Liver (tissue), 9 donors: ENCODE data around the gene N4BP2. TPM values are rescaled to one million over a fixed set of nuclear protein-coding genes. Genes with fewer than 3 reads are reported as not detected.

ENCODE experiments used
- DNase-seq: peaks from one replicate; pipeline ENCODE4 v3.0.0-alpha.2; 2017; ENCODE audit warnings: low spot score
- H3K27ac ChIP-seq, 2 donors: one replicate each; pipeline ENCODE4 v1.7.0; 2013; ENCODE audit warnings: inconsistent platforms in 2 of 2, low read length in 2 of 2, control low read depth in 1 of 2, low read depth in 1 of 2, mild to moderate bottlenecking in 1 of 2
- H3K27me3 ChIP-seq, 4 donors: one replicate each; pipeline versions ENCODE4 v1.6.1 to v1.7.0; 2013; ENCODE audit warnings: low read length in 3 of 4, inconsistent platforms in 1 of 4, mild to moderate bottlenecking in 1 of 4, moderate library complexity in 1 of 4; ENCODE audit not compliant: control insufficient read depth in 4 of 4, insufficient read depth in 4 of 4
- H3K36me3 ChIP-seq, 4 donors: one replicate each; pipeline versions ENCODE4 v1.6.1 to v1.7.0; 2013; ENCODE audit warnings: low read length in 3 of 4, mild to moderate bottlenecking in 3 of 4, low read depth in 1 of 4, moderate library complexity in 1 of 4; ENCODE audit not compliant: control insufficient read depth in 4 of 4, insufficient read depth in 3 of 4
- H3K4me1 ChIP-seq, 4 donors: one replicate each; pipeline versions ENCODE4 v1.6.1 to v1.7.0; 2013; ENCODE audit warnings: low read length in 3 of 4, mild to moderate bottlenecking in 3 of 4, moderate library complexity in 1 of 4; ENCODE audit not compliant: control insufficient read depth in 4 of 4, insufficient read depth in 4 of 4
- H3K4me3 ChIP-seq, 3 donors: one replicate each; pipeline versions ENCODE4 v1.6.1 to v1.7.0; 2013; ENCODE audit warnings: low read length in 3 of 3, control low read depth in 1 of 3, low read depth in 1 of 3, mild to moderate bottlenecking in 1 of 3
- H3K9ac ChIP-seq, 2 donors: one replicate each; pipeline ENCODE4 v1.7.0; 2013; ENCODE audit warnings: low read length in 2 of 2, mild to moderate bottlenecking in 2 of 2, moderate library complexity in 2 of 2, control low read depth in 1 of 2, low read depth in 1 of 2
- H3K9me3 ChIP-seq, 4 donors: one replicate each; pipeline versions ENCODE4 v1.6.1 to v1.7.0; 2013; ENCODE audit warnings: low read length in 3 of 4; ENCODE audit not compliant: control insufficient read depth in 4 of 4
- ATF3 ChIP-seq: IDR thresholded peaks from 2 replicates; pipeline ENCODE4 v1.6.1; 2016; ENCODE audit warnings: antibody characterized with exemption
- CTCF ChIP-seq: fragments of 150-350 bp; IDR thresholded peaks from 2 replicates; pipeline ENCODE4 v1.5.1; 2017; ENCODE audit warnings: improper control_type of control experiment, low read depth, low read length; ENCODE audit not compliant: missing input control
- EGR1 ChIP-seq, 2 donors: IDR thresholded peaks; 2 replicates each; pipeline ENCODE4 v1.6.1; 2016 to 2018; ENCODE audit warnings: antibody characterized with exemption in 2 of 2, low read depth in 2 of 2
- FOXA1 ChIP-seq: IDR thresholded peaks from 2 replicates; pipeline ENCODE4 v1.6.1; 2016; ENCODE audit warnings: antibody characterized with exemption
- HNF4A ChIP-seq, 2 donors: conservative IDR thresholded peaks; 2 replicates each; pipeline ENCODE4 v1.6.1; 2016; ENCODE audit warnings: antibody characterized with exemption in 2 of 2, mild to moderate bottlenecking in 2 of 2
- HNF4G ChIP-seq: IDR thresholded peaks from 2 replicates; pipeline ENCODE4 v1.6.1; 2016; ENCODE audit warnings: antibody characterized with exemption
- MAX ChIP-seq: IDR thresholded peaks from 2 replicates; pipeline ENCODE4 v1.6.1; 2016; ENCODE audit warnings: antibody characterized with exemption
- NR2F2 ChIP-seq: IDR thresholded peaks from 2 replicates; pipeline ENCODE4 v1.6.1; 2016; ENCODE audit warnings: antibody characterized with exemption
- RAD21 ChIP-seq, 2 donors: IDR thresholded peaks; 2 replicates each; pipeline ENCODE4 v1.6.1; 2016; ENCODE audit warnings: antibody characterized with exemption in 2 of 2, mild to moderate bottlenecking in 2 of 2
- REST ChIP-seq: IDR thresholded peaks from 2 replicates; pipeline ENCODE4 v1.6.1; 2016; ENCODE audit warnings: antibody characterized with exemption, mild to moderate bottlenecking
- RXRA ChIP-seq, 2 donors: IDR thresholded peaks; 2 replicates each; pipeline ENCODE4 v1.6.1; 2017 to 2018; ENCODE audit warnings: antibody characterized with exemption in 2 of 2, mild to moderate bottlenecking in 1 of 2
- SP1 ChIP-seq: IDR thresholded peaks from 2 replicates; pipeline ENCODE4 v1.6.1; 2018; ENCODE audit warnings: antibody characterized with exemption, mild to moderate bottlenecking
- YY1 ChIP-seq: IDR thresholded peaks from 2 replicates; pipeline ENCODE4 v1.6.1; 2016; ENCODE audit warnings: antibody characterized with exemption, mild to moderate bottlenecking
- ZBTB33 ChIP-seq: IDR thresholded peaks from 2 replicates; pipeline ENCODE4 v1.6.1; 2016; ENCODE audit warnings: antibody characterized with exemption
- WGBS: extraction: QIAGEN DNeasy Blood & Tissue Kit; methylation state at CpG from one replicate; pipeline ENCODE4 v1.1.7; 2013; 5-methylcytosine and 5-hydroxymethylcytosine counted together
- polyA plus RNA-seq, 2 donors: library from polyadenylated mRNA; stranded (reverse) in 1 of 2; unstranded in 1 of 2; fragments of 200-250 nt in 1 of 2; fragments of >200 nt in 1 of 2; fragmentation: Nextera tagmentation in 1 of 2; extraction: Ambion mirVana in 1 of 2; gene quantifications; one replicate each; pipeline versions ENCODE4 v1.2.1 to v1.2.3, GENCODE V29; 2013 to 2015
- total RNA-seq, 2 donors: library from RNA; depleted of rRNA; stranded (reverse); fragments of >200 nt; gene quantifications; one replicate each; pipeline ENCODE4 v1.2.3, GENCODE V29; 2014
- donor health status: healthy.
- donor health status: healthy.
- donor health status: healthy.
- donor health status: healthy.
- donor health status: healthy.

Gene N4BP2
- total and polyA plus RNA-seq, 4 donors, result 2.3 to 19.9 (median 11.0) TPM

GRCh38 chr4:40192114-40193015 is 135.7 kb downstream of the N4BP2 start:
- Histone ChIP-seq H3K9ac (no peak overlapping the region), H3K27me3 (no peaks in the 10 kb centered on the region), H3K9me3 (no peaks in the 10 kb centered on the region), H3K4me3 (no peak overlapping the region), H3K27ac (no peak overlapping the region), H3K36me3 (no peaks in the 10 kb centered on the region), H3K4me1 (peaks cover 0 to 15% (median 6%) of the 10 kb centered on the region in 4 donors)
- no peak for DNase-seq
- TF ChIP-seq FOXA1, result no peak
- 80% methylated on average over 8 of the region's 8 CpGs for WGBS

- Histone ChIP-seq H3K9ac (no peak overlapping the region), H3K27ac (no peak overlapping the region), H3K4me1 (peaks cover 0 to 15% (median 6%) of the 10 kb centered on the region in 4 donors), H3K36me3 (no peaks in the 10 kb centered on the region), H3K9me3 (no peaks in the 10 kb centered on the region), H3K27me3 (no peaks in the 10 kb centered on the region), H3K4me3 (no peak overlapping the region)
- TF ChIP-seq CTCF, result no peak
- no peak for TF ChIP-seq SP1
- no peak for TF ChIP-seq YY1
- TF ChIP-seq REST, result no peak
- no peak for TF ChIP-seq RAD21 (IDR thresholded peaks at IDR 0.05)
- no peak for TF ChIP-seq NR2F2
- TF ChIP-seq HNF4A (conservative IDR thresholded peaks at IDR 0.05), result no peak
- TF ChIP-seq ATF3, result no peak
- TF ChIP-seq EGR1 (IDR thresholded peaks at IDR 0.05; ENCODE audit: low read depth in 2 of 2), result no peak
- TF ChIP-seq FOXA1, result no peak
- no peak for TF ChIP-seq MAX
- no peak for TF ChIP-seq RXRA (IDR thresholded peaks at IDR 0.05)
- no peak for TF ChIP-seq HNF4G
- no peak for TF ChIP-seq ZBTB33
- WGBS, result 79% methylated on average over 11 of the region's 11 CpGs
- DNase-seq, result no peak
Observed at GRCh38 chr4:40193016-40193571, 136.4 kb downstream of the N4BP2 start.
